ENCODE data around the gene MYH15.

GRCh38 chr3:108471426-108471825 is 39.0 kb downstream of the MYH15 start:
- TF ChIP-seq CTCF (IDR thresholded peaks at IDR 0.05) = no peak
- TF ChIP-seq IRF2 (CRISPR knock-in tag; IDR thresholded peaks at IDR 0.05; ENCODE audit: borderline replicate concordance, low read depth) = no peak
- no peak for TF ChIP-seq TP53 (CRISPR knock-in tag; IDR thresholded peaks at IDR 0.05)
- no peak for TF ChIP-seq ZNF396 (CRISPR knock-in tag; IDR thresholded peaks at IDR 0.05; ENCODE audit: borderline replicate concordance)
- TF ChIP-seq MAX (CRISPR knock-in tag; IDR thresholded peaks at IDR 0.05) = no peak
- no peak for TF ChIP-seq AFF4 (CRISPR knock-in tag; IDR thresholded peaks at IDR 0.05; ENCODE audit: borderline replicate concordance)
- TF ChIP-seq E2F1 (CRISPR knock-in tag; IDR thresholded peaks at IDR 0.05) = no peak
- TF ChIP-seq ETV6 (CRISPR knock-in tag; IDR thresholded peaks at IDR 0.05) = no peak
- TF ChIP-seq JUN (CRISPR knock-in tag; IDR thresholded peaks at IDR 0.05) = no peak
- no peak for TF ChIP-seq HMGXB4 (CRISPR knock-in tag; IDR thresholded peaks at IDR 0.05)
- no peak for TF ChIP-seq ESRRA (CRISPR knock-in tag; IDR thresholded peaks at IDR 0.05; ENCODE audit: borderline replicate concordance)
- TF ChIP-seq CDX4 (CRISPR knock-in tag; IDR thresholded peaks at IDR 0.05; ENCODE audit: borderline replicate concordance) = no peak
- TF ChIP-seq CREB1 (CRISPR knock-in tag; IDR thresholded peaks at IDR 0.05) = no peak
- no peak for TF ChIP-seq FOXP1 (CRISPR knock-in tag; IDR thresholded peaks at IDR 0.05; ENCODE audit: borderline replicate concordance)
